CD14-positive monocyte (primary cell): ENCODE data around the gene WDR72. TPM values are rescaled to one million over a fixed set of nuclear protein-coding genes. Genes with fewer than 3 reads are reported as not detected.

Source experiments
- DNase-seq, 3 donors: peaks; one replicate each; pipeline ENCODE4 v3.0.0-alpha.2; 2011 to 2022
- H2AFZ ChIP-seq: 2 replicates; pipeline ENCODE4 v1.6.0; 2012; ENCODE audit warnings: mild to moderate bottlenecking, low read depth, low read length, inconsistent platforms; ENCODE audit not compliant: insufficient read depth, poor library complexity, severe bottlenecking
- H3K27ac ChIP-seq, 2 donors: 1 replicate in 1 of 2; 2 replicates in 1 of 2; pipeline ENCODE4 v1.5.1; 2012 to 2013; ENCODE audit warnings: low read length in 2 of 2, control low read depth in 1 of 2, inconsistent platforms in 1 of 2, low read depth in 1 of 2, mild to moderate bottlenecking in 1 of 2
- H3K27me3 ChIP-seq, 2 donors: one replicate each; pipeline versions ENCODE4 v1.6.0 to v1.6.1; 2011 to 2013; ENCODE audit warnings: low read length in 2 of 2; ENCODE audit not compliant: control insufficient read depth in 2 of 2, insufficient read depth in 2 of 2
- H3K36me3 ChIP-seq, 2 donors: replicated peaks in 1 of 2; 1 replicate in 1 of 2; 2 replicates in 1 of 2; pipeline versions ENCODE4 v1.5.1 to v1.6.1; 2012 to 2013; ENCODE audit warnings: low read length in 2 of 2, control low read depth in 1 of 2, inconsistent platforms in 1 of 2, mild to moderate bottlenecking in 1 of 2; ENCODE audit not compliant: insufficient read depth in 2 of 2, control insufficient read depth in 1 of 2
- H3K4me1 ChIP-seq, 2 donors: 1 replicate in 1 of 2; 2 replicates in 1 of 2; pipeline versions ENCODE4 v1.5.1 to v1.6.1; 2012 to 2013; ENCODE audit warnings: low read length in 2 of 2, control low read depth in 1 of 2, inconsistent platforms in 1 of 2, mild to moderate bottlenecking in 1 of 2, moderate library complexity in 1 of 2; ENCODE audit not compliant: insufficient read depth in 2 of 2, control insufficient read depth in 1 of 2
- H3K4me2 ChIP-seq: replicated peaks from 2 replicates; pipeline ENCODE3; 2012; ENCODE audit warnings: low read length, moderate library complexity, mild to moderate bottlenecking; ENCODE audit not compliant: poor library complexity, severe bottlenecking; ENCODE audit errors: extremely low read depth
- H3K4me3 ChIP-seq, 3 experiments: fragments of 200-600 bp in 1 of 3; sonication (generic) in 1 of 3; replicated peaks in 1 of 3; 1 replicate in 2 of 3; 2 replicates in 1 of 3; pipeline ENCODE4 v1.5.1; 2011 to 2013; ENCODE audit warnings: low read length in 3 of 3, mild to moderate bottlenecking in 3 of 3, control low read depth in 2 of 3, low read depth in 2 of 3, inconsistent platforms in 1 of 3, moderate library complexity in 1 of 3
- H3K79me2 ChIP-seq: 2 replicates; pipeline ENCODE4 v1.6.0; 2012; ENCODE audit warnings: mild to moderate bottlenecking, control low read depth, inconsistent platforms, low read length, moderate library complexity; ENCODE audit not compliant: insufficient read depth
- H3K9ac ChIP-seq: 2 replicates; pipeline ENCODE4 v1.6.0; 2017; ENCODE audit warnings: low read length, mild to moderate bottlenecking; ENCODE audit not compliant: insufficient read depth, poor library complexity, severe bottlenecking
- H3K9me3 ChIP-seq, 2 donors: replicated peaks in 1 of 2; 1 replicate in 1 of 2; 2 replicates in 1 of 2; pipeline versions ENCODE4 v1.5.1 to v1.6.1; 2012 to 2013; ENCODE audit warnings: low read length in 2 of 2, control low read depth in 1 of 2; ENCODE audit not compliant: control insufficient read depth in 1 of 2, insufficient read depth in 1 of 2
- H4K20me1 ChIP-seq: 2 replicates; pipeline ENCODE4 v1.6.0; 2012; ENCODE audit warnings: mild to moderate bottlenecking, low read length, control low read depth, moderate library complexity; ENCODE audit not compliant: insufficient read depth
- H3K27ac Mint-ChIP-seq, 7 donors: one replicate each; pipeline ENCODE4 v1.8.0; 2020; ENCODE audit warnings: mild to moderate bottlenecking in 7 of 7, mixed read lengths in 7 of 7, moderate library complexity in 6 of 7, inconsistent platforms in 2 of 7
- H3K27me3 Mint-ChIP-seq, 3 donors: one replicate each; pipeline ENCODE4 v1.8.0; 2021 to 2022; ENCODE audit warnings: low read depth in 3 of 3, mild to moderate bottlenecking in 3 of 3, mixed read lengths in 3 of 3, moderate library complexity in 3 of 3, inconsistent platforms in 1 of 3
- H3K36me3 Mint-ChIP-seq, 2 donors: one replicate each; pipeline ENCODE4 v1.8.0; 2020; ENCODE audit warnings: mixed read lengths in 2 of 2, inconsistent platforms in 1 of 2, mild to moderate bottlenecking in 1 of 2
- H3K4me1 Mint-ChIP-seq: one replicate; pipeline ENCODE4 v1.8.0; 2020; ENCODE audit warnings: mild to moderate bottlenecking, mixed read lengths
- H3K4me3 Mint-ChIP-seq, 2 donors: one replicate each; pipeline ENCODE4 v1.8.0; 2020; ENCODE audit warnings: mild to moderate bottlenecking in 2 of 2, mixed read lengths in 2 of 2, moderate library complexity in 1 of 2
- H3K9me3 Mint-ChIP-seq, 7 donors: one replicate each; pipeline ENCODE4 v1.8.0; 2020 to 2022; ENCODE audit warnings: mixed read lengths in 7 of 7, mild to moderate bottlenecking in 6 of 7, moderate library complexity in 6 of 7, inconsistent platforms in 2 of 7
- CTCF ChIP-seq: fragments of 200-600 bp; IDR thresholded peaks from one replicate; pipeline ENCODE4 v1.8.0; 2022; ENCODE audit warnings: antibody characterized with exemption, mild to moderate bottlenecking
- WGBS: methylation state at CpG from one replicate; pipeline ENCODE4 v1.1.5; 2013; ENCODE audit warnings: missing lambda C conversion rate; ENCODE audit not compliant: insufficient coverage; 5-methylcytosine and 5-hydroxymethylcytosine counted together
- intact Hi-C, 2 donors: fragments of 100-400 bp; cut with micrococcal nuclease; formaldehyde crosslinking; loops; one replicate each; pipeline versions ENCODE4 v1.15.0 to v1.15.1; 2023
- polyA plus RNA-seq, 3 donors: library from polyadenylated mRNA; depleted of rRNA in 1 of 3; unstranded in 2 of 3; stranded (reverse) in 1 of 3; fragments of 300-500 nt in 2 of 3; fragments of >200 nt in 1 of 3; fragmentation: Illumina TruSeq in 2 of 3; gene quantifications; 1 replicate in 2 of 3; 2 replicates in 1 of 3; pipeline ENCODE4 v1.2.3, GENCODE V29; 2012 to 2021

Gene WDR72
- polyA plus RNA-seq, 3 donors, result not detected

- no peaks in the 10 kb centered on the region for H3K4me1 ChIP-seq
- WGBS, result 83% methylated on average over 2 of the region's 4 CpGs
- intact Hi-C loops, result no loop called here
- no peaks in the 10 kb centered on the region for H3K27me3 Mint-ChIP-seq
- no peak overlapping the region for H3K4me3 Mint-ChIP-seq
- H3K36me3 ChIP-seq, result no peaks in the 10 kb centered on the region
- H3K9me3 ChIP-seq, result no peaks in the 10 kb centered on the region
- no peak overlapping the region for H3K4me3 ChIP-seq
- H3K27me3 ChIP-seq, result no peaks in the 10 kb centered on the region
- H3K36me3 Mint-ChIP-seq, result no peaks in the 10 kb centered on the region
- no peaks in the 10 kb centered on the region for H4K20me1 ChIP-seq
- no peak overlapping the region for H3K27ac ChIP-seq
- no peak for TF ChIP-seq CTCF
- H3K9me3 Mint-ChIP-seq, result peaks cover 0 to 9% (median 3%) of the 10 kb centered on the region in 7 donors
- no peak overlapping the region for H3K27ac Mint-ChIP-seq
- no peak for DNase-seq
- no peak overlapping the region for H3K9ac ChIP-seq
- H3K79me2 ChIP-seq, result no peaks in the 10 kb centered on the region
- H3K4me2 ChIP-seq, result no peak overlapping the region
- H3K4me1 Mint-ChIP-seq, result no peaks in the 10 kb centered on the region
- H2AFZ ChIP-seq, result no peak overlapping the region
Measured at GRCh38 chr15:53473435-53473834, 286.0 kb downstream of the WDR72 start.

- H3K79me2 ChIP-seq, result no peaks in the 10 kb centered on the region
- Mint-ChIP-seq H3K36me3 (no peaks in the 10 kb centered on the region), H3K27ac (no peak overlapping the region), H3K4me3 (no peak overlapping the region), H3K4me1 (no peaks in the 10 kb centered on the region), H3K27me3 (no peaks in the 10 kb centered on the region), H3K9me3 (peaks cover 0 to 9% (median 3%) of the 10 kb centered on the region in 7 donors)
- H3K27ac ChIP-seq, result no peak overlapping the region
- intact Hi-C loops, result no loop called here
- H3K36me3 ChIP-seq, result no peaks in the 10 kb centered on the region
- peaks cover 0 to 1% of the 10 kb centered on the region in 2 donors for H3K9me3 ChIP-seq
- no peak overlapping the region for H3K9ac ChIP-seq
- no peak for DNase-seq
- no peaks in the 10 kb centered on the region for H4K20me1 ChIP-seq
- no peak overlapping the region for H2AFZ ChIP-seq
- H3K4me3 ChIP-seq, result no peak overlapping the region
- no peaks in the 10 kb centered on the region for H3K4me1 ChIP-seq
- no peak for TF ChIP-seq CTCF
- no peak overlapping the region for H3K4me2 ChIP-seq
- WGBS, result 78% methylated on average over 4 of the region's 5 CpGs
- no peaks in the 10 kb centered on the region for H3K27me3 ChIP-seq
Measured at GRCh38 chr15:53472883-53473282, 286.6 kb downstream of the WDR72 start.
